SK-N-SH (cell line): ENCODE results near the gene BRCA2.

Source experiments
- CTCF ChIP-seq: fragments of 200-600 bp; sonication (generic); IDR thresholded peaks from 2 replicates; pipeline ENCODE4 v1.6.1; 2017; ENCODE audit warnings: antibody characterized with exemption, mild to moderate bottlenecking, moderate library complexity
- EZH2phosphoT487 ChIP-seq: fragments of 200-600 bp; sonication (generic); IDR thresholded peaks from 2 replicates; pipeline ENCODE4 v1.6.1; 2017; ENCODE audit warnings: low read depth, mixed run types, mild to moderate bottlenecking, antibody characterized with exemption, moderate library complexity, borderline replicate concordance
- REST ChIP-seq: IDR thresholded peaks from 2 replicates; pipeline ENCODE4 v1.6.1; 2012; ENCODE audit warnings: mild to moderate bottlenecking, low read depth, low read length, moderate library complexity

GRCh38 chr13:32284927-32285632, 30.2 kb upstream of the BRCA2 start:
- no peak for TF ChIP-seq CTCF
- no peak for TF ChIP-seq REST
- TF ChIP-seq EZH2phosphoT487, result no peak
